LNCaP clone FGC (cell line): ENCODE data around the gene PDPK1.
"Not testable (repeated sequence)": the region's sequence is repeated elsewhere in the genome, so short reads cannot be mapped to it uniquely, and the experiment has no call there.

Experiments used
- DNase-seq: peaks from one replicate; pipeline ENCODE4 v3.0.0-alpha.2; 2011; ENCODE audit warnings: low read depth
- H3K4me3 ChIP-seq: 2 replicates; pipeline ENCODE4 v1.5.1; 2011; ENCODE audit warnings: mild to moderate bottlenecking, low read depth, low read length, control low read depth
- CTCF ChIP-seq: IDR thresholded peaks from 2 replicates; pipeline ENCODE4 v1.5.1; 2012; ENCODE audit warnings: mild to moderate bottlenecking; ENCODE audit not compliant: control insufficient read depth, insufficient read depth; ENCODE audit errors: extremely low read depth

The PDPK1 gene

GRCh38 chr16:2614761-2615191, 77.0 kb downstream of the PDPK1 start:
- no peak for DNase-seq
- no peak overlapping the region for H3K4me3 ChIP-seq
- no peak for TF ChIP-seq CTCF

- H3K4me3 ChIP-seq, DNase-seq: not testable (repeated sequence)
Observed at GRCh38 chr16:2618964-2619363, 81.1 kb downstream of the PDPK1 start.

GRCh38 chr16:2619628-2620027, 81.8 kb downstream of the PDPK1 start:
- not testable (repeated sequence) for H3K4me3 ChIP-seq, DNase-seq

- not testable (repeated sequence) for H3K4me3 ChIP-seq, DNase-seq
Observed at GRCh38 chr16:2620870-2621269, 83.0 kb downstream of the PDPK1 start.

- H3K4me3 ChIP-seq, DNase-seq: not testable (repeated sequence)
Observed at GRCh38 chr16:2621395-2621794, 83.6 kb downstream of the PDPK1 start.

GRCh38 chr16:2627075-2627474, 89.3 kb downstream of the PDPK1 start:
- DNase-seq, H3K4me3 ChIP-seq: not testable (repeated sequence)

- not testable (repeated sequence) for DNase-seq, H3K4me3 ChIP-seq
Observed at GRCh38 chr16:2631203-2631602, 93.4 kb downstream of the PDPK1 start.

GRCh38 chr16:2632291-2632690, 94.5 kb downstream of the PDPK1 start:
- DNase-seq, result not testable (repeated sequence)

GRCh38 chr16:2639071-2639721, 101.4 kb downstream of the PDPK1 start:
- not testable (repeated sequence) for H3K4me3 ChIP-seq, DNase-seq
- peak; percentile 47 for TF ChIP-seq CTCF

More at GRCh38 chr16:2632291-2632690, 94.5 kb downstream of the PDPK1 start:
- H3K4me3 ChIP-seq, result not testable (repeated sequence)

GRCh38 chr16:2639722-2640072, 101.9 kb downstream of the PDPK1 start:
- not testable (repeated sequence) for DNase-seq, H3K4me3 ChIP-seq

- H3K4me3 ChIP-seq, DNase-seq: not testable (repeated sequence)
Observed at GRCh38 chr16:2642561-2642960, 104.7 kb downstream of the PDPK1 start.

- not testable (repeated sequence) for DNase-seq, H3K4me3 ChIP-seq
Observed at GRCh38 chr16:2644754-2645453, 107.1 kb downstream of the PDPK1 start.

- DNase-seq, H3K4me3 ChIP-seq: not testable (repeated sequence)
Observed at GRCh38 chr16:2651268-2651871, 113.5 kb downstream of the PDPK1 start.
